H1 (cell line): ENCODE measurements around the gene GJA5.

ENCODE experiments used
- ATF2 ChIP-seq: IDR thresholded peaks from 2 replicates; pipeline ENCODE4 v1.6.1; 2012; ENCODE audit warnings: low read length, inconsistent platforms
- EZH2 ChIP-seq: fragments of 200-600 bp; sonication (generic); IDR thresholded peaks from 2 replicates; pipeline ENCODE4 v1.7.1; 2012; ENCODE audit warnings: low read depth, mild to moderate bottlenecking, moderate library complexity, low read length, inconsistent platforms; ENCODE audit not compliant: severe bottlenecking
- POLR2AphosphoS5 ChIP-seq: IDR thresholded peaks from 2 replicates; pipeline ENCODE4 v1.6.1; 2011; ENCODE audit warnings: low read depth, low read length
- USF2 ChIP-seq: IDR thresholded peaks from 2 replicates; pipeline ENCODE4 v1.6.1; 2011; ENCODE audit warnings: low read length, improper control_type of control experiment
- YY1 ChIP-seq: IDR thresholded peaks from 2 replicates; pipeline ENCODE4 v1.6.1; 2011; ENCODE audit warnings: low read depth, mild to moderate bottlenecking, low read length
- TF ChIP-seq, protein P1 (sequence below), 3 experiments: IDR thresholded peaks; 1 replicate in 2 of 3; 2 replicates in 1 of 3; pipeline versions ENCODE4 v1.5.1 to v1.6.1; 2011; ENCODE audit warnings: low read length in 3 of 3, mild to moderate bottlenecking in 3 of 3, inconsistent platforms in 2 of 3, low read depth in 1 of 3, moderate library complexity in 1 of 3; ENCODE audit not compliant: insufficient read depth in 1 of 3; ENCODE audit errors: control extremely low read depth in 1 of 3

GRCh38 chr1:147712605-147713004, 47.8 kb downstream of the GJA5 start:
- TF ChIP-seq YY1 (no peak), POLR2AphosphoS5 (no peak), ATF2 (no peak), EZH2 (no peak), USF2 (no peak)
- TF ChIP-seq, protein P1, sequence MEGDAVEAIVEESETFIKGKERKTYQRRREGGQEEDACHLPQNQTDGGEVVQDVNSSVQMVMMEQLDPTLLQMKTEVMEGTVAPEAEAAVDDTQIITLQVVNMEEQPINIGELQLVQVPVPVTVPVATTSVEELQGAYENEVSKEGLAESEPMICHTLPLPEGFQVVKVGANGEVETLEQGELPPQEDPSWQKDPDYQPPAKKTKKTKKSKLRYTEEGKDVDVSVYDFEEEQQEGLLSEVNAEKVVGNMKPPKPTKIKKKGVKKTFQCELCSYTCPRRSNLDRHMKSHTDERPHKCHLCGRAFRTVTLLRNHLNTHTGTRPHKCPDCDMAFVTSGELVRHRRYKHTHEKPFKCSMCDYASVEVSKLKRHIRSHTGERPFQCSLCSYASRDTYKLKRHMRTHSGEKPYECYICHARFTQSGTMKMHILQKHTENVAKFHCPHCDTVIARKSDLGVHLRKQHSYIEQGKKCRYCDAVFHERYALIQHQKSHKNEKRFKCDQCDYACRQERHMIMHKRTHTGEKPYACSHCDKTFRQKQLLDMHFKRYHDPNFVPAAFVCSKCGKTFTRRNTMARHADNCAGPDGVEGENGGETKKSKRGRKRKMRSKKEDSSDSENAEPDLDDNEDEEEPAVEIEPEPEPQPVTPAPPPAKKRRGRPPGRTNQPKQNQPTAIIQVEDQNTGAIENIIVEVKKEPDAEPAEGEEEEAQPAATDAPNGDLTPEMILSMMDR (IDR thresholded peaks at IDR 0.05; ENCODE audit: control extremely low read depth in 1 of 3, insufficient read depth in 1 of 3, low read depth in 1 of 3, low read length in 3 of 3): no peak
